ENCODE data around the gene TP53BP2. TPM values are rescaled to one million over a fixed set of nuclear protein-coding genes. Genes with fewer than 3 reads are reported as not detected.
"Not testable (repeated sequence)": the region's sequence is repeated elsewhere in the genome, so short reads cannot be mapped to it uniquely, and the experiment has no call there.

Gene TP53BP2
- total RNA-seq, 2 donors from 2014 or later: 21.9 to 57.1 TPM

DNA sequence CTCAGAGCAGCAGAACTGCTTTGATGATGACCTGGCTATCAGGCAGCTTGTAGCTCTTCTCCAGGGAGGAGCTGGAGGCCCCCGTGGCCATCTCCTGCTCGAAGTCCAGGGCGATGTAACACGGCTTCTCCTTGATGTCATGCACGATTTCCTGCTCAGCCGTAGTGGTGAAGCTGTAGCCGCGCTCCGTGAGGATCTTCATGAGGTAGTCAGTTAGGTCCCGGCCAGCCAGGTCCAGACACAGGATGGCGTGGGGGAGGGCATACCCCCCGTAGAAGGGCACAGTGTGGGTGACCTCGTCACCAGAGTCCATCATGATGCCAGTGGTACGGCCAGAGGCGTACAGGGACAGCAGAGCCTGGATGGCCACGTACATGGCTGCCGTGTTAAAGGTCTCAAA, 18.3 kb upstream of the TP53BP2 start:
- DNase-seq (ENCODE audit: low spot score in 2 of 2) (no peak), ATAC-seq (no peak)
- H3K36me3 Mint-ChIP-seq: no peaks in the 10 kb centered on the region
- H3K9me3 Mint-ChIP-seq: no peaks in the 10 kb centered on the region
- no peak overlapping the region for H3K27ac Mint-ChIP-seq

DNA sequence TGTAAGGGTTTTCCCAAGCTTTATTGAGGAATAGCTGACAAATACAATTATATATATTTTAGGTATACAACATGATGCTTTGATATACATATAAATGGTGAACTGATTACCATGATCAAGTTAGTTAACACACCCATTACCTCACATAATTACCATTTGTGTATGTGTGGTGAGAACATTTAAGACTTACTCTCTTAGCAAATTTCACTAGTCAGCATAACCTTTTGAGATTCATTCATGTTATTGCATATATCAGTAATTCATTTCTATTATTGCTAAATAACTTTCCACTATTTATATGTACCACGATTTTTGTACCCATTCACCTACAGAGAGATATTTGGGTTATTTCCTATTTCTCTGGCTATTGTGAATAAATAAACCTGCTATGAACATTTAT, 16.2 kb upstream of the TP53BP2 start:
- ATAC-seq (no peak), DNase-seq (ENCODE audit: low spot score in 2 of 2) (no peak)
- H3K27ac Mint-ChIP-seq: no peak overlapping the region
- no peaks in the 10 kb centered on the region for H3K9me3 Mint-ChIP-seq
- no peaks in the 10 kb centered on the region for H3K36me3 Mint-ChIP-seq

DNA sequence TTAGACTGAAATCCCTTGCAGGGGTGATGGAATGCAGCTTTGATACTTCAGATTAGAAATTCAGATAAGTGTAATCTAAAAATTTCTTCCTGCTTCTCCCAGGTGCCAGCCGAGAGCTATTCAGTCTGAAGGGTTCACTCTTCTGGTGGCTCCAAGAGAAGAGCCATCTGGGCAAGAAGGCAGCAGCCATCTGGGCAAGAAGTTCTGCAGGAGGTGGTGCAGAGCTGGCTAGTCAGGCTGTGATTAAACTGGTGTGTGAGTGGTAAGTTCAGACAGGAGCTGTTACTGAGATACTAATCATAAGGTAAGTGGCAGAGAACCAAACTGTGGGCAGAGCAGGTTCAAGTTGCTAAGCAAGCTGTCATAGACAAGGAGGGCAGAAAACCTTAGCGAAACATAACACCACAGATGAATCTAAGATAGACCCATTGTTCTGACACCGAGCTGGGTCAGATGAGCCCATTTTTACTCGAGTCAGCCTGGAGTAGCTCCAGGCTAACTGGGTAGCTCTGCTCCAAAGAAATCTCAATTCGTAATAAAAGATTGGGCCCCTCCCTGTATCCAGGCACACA, 14.4 kb upstream of the TP53BP2 start:
- no peak overlapping the region for H3K27ac Mint-ChIP-seq
- no peaks in the 10 kb centered on the region for H3K9me3 Mint-ChIP-seq
- no peaks in the 10 kb centered on the region for H3K36me3 Mint-ChIP-seq
- DNase-seq (ENCODE audit: low spot score in 2 of 2) (no peak), ATAC-seq (peak in 1 of 2 donors; percentile 46)

DNA sequence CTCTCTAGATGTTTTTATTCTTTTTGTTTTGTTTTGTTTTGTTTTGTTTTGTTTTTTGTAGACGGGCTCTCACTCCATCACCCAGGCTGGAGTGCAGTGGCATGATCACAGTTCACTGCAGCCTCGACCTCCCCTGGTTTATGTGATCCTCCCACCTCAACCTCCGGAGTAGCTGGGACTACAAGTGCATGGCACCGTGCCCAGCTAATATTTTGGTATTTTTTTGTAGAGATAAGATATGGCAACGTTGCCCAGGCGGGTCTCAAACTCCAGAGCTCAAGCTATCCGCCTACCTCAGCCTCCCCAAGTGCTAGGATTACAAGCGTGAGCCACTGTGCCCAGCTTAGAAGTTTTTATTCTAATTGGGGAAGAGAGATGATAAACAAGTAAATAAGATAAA, 13.3 kb upstream of the TP53BP2 start:
- no peak overlapping the region for H3K27ac Mint-ChIP-seq
- no peaks in the 10 kb centered on the region for H3K9me3 Mint-ChIP-seq
- DNase-seq (ENCODE audit: low spot score in 2 of 2): no peak
- no peak for ATAC-seq
- no peaks in the 10 kb centered on the region for H3K36me3 Mint-ChIP-seq

DNA sequence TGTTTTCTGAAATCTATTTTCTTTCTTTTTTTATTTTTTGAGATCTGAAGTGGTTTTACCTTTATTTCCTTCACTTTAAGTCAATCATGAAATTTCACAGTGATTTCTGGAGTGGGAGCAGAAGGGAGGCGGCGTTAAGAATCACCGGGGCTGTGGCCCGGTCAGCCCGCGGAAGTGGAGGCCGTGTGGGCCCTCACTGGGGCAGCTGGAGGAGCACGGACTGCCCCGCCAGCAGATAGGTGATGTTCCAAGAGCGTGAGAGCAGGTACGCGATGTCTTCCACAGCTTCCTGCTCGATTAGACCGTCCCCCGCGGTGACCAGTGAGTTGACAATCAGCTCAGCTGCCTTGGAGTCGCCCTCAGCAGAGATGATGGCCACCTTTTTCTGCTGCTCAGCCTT, 10.6 kb upstream of the TP53BP2 start:
- H3K36me3 Mint-ChIP-seq: no peaks in the 10 kb centered on the region
- DNase-seq (ENCODE audit: low spot score in 2 of 2) (no peak), ATAC-seq (no peak)
- H3K9me3 Mint-ChIP-seq: no peaks in the 10 kb centered on the region
- H3K27ac Mint-ChIP-seq: no peak overlapping the region

DNA sequence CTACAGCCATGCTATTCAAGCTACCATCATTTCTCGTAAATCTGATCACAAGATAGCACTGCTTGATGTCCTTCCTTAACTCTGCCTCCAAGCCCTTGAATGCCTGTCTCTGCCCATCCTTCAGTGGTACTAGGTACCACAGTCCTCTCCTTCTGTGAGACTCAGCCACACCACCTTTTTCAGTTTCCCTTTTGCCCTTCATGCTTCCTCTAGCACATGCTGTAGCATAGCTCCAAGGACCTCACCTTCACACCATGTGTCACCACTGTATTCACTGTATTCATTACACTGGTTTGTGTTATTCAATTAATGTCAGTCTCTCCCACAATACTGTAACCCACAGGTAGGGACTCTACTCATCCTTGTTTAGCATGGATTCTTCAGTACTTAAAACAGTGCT, 8.0 kb upstream of the TP53BP2 start:
- Mint-ChIP-seq H3K9me3 (peaks cover 0 to 8% of the 10 kb centered on the region in 2 donors), H3K27ac (no peak overlapping the region), H3K36me3 (peaks cover 0 to 8% of the 10 kb centered on the region in 2 donors)
- ATAC-seq (no peak), DNase-seq (ENCODE audit: low spot score in 2 of 2) (no peak)

DNA sequence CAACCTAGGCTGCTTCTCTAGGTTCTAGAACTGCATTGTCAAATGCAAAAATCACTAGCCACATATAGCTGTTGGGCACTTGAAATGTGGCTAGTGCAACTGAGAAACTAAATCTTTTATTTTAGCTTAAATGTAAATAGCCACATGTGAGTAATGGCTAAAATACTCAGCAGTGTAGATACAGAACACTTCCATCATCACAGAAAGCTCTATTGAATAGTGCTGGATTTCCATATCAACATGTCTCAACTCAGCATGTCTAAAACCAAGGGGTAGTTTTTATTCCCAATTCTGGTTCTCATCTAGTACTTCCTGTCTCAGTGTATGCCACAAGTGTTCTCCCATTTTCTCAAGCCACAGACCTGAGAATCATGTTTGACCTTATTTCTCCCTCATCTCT, 7.5 kb upstream of the TP53BP2 start:
- DNase-seq (ENCODE audit: low spot score in 2 of 2) (no peak), ATAC-seq (no peak)
- Mint-ChIP-seq H3K27ac (no peak overlapping the region), H3K9me3 (peaks cover 0 to 11% of the 10 kb centered on the region in 2 donors), H3K36me3 (peaks cover 0 to 8% of the 10 kb centered on the region in 2 donors)

DNA sequence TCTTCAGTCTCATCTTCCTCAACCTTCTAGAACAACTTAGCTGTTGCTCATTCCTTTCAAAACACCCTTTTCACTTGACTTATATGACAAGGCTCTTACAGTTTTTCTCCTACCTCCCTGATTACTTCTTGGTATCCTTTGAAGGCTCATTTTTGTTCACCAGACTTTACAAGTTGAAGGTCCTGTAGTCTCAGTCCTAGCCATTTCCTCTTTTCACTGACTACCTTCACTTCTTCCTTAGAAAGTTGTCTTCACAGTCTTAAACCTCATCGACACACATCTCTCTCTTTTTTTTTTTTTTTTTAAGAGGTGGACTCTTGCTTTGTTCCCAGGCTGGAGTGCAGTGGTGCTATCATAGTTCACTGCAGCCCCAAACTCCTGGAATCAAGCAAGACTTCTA, 6.6 kb upstream of the TP53BP2 start:
- ATAC-seq (no peak), DNase-seq (ENCODE audit: low spot score in 2 of 2) (no peak)
- peaks cover 0 to 8% of the 10 kb centered on the region in 2 donors for H3K36me3 Mint-ChIP-seq
- H3K27ac Mint-ChIP-seq: no peak overlapping the region
- H3K9me3 Mint-ChIP-seq: peaks cover 0 to 18% of the 10 kb centered on the region in 2 donors

DNA sequence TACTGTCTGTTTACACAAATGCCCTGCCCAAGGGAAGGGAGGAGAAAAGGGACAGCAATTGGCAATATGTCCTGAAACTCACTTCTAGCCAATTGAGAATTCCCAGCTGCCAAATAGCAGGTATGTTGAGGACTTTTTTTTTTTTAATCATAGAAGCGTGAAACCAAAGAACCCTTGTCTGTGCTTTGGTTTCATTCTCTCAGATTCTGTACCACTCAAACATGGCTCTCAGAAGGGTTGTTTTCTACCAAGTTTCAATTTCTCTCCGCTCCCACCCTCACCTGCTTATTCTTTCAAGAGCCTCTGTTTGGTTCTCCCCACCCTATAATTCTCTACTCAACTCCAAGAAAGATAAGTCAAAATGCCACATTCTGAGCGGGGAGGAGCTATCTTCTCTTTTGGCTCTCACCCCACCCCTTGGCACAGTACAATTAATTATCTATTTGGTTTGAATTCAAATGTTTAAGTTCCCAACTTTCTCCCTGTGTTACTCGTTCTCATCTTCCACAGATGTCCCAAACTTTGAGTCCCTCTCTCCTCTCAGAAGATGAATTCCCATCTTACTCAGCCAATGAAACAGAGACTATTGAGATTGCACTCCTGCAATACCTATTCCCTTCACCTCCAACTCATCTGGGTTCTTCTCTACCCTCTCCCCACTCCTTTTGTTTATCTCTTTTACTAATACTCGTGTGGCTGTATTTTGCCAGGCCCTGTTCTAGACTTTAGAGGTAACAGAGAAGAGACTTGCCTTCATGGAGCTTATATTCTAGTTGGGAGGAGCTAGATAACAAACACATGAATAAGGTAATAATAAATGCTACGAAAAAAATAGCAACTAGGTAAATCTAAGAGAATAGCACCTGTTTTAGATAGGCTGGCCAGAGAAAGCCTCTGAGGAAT, 3.9 kb upstream of the TP53BP2 start:
- no peak overlapping the region for H3K27ac Mint-ChIP-seq
- peaks cover 0 to 18% of the 10 kb centered on the region in 2 donors for H3K9me3 Mint-ChIP-seq
- ATAC-seq (no peak), DNase-seq (ENCODE audit: low spot score in 2 of 2) (no peak)
- H3K36me3 Mint-ChIP-seq: peaks cover 7 to 15% of the 10 kb centered on the region in 2 donors

DNA sequence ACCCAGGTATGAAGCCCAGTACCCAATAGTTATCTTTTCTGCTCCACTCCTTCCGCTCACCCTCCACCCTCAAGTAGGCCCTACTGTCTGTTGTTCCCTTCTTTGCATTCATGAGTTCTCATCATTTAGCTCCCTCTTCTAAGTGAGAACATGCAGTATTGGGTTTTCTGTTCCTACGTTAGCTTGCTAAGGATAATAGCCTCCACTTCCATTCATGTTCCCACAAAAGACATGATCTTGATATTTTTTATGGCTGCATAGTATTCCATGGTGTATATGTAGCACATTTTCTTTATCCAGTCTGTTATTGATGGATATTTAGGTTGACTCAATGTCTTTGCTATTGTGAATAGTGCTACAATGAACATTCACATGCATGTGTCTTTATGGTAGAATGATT, 2.8 kb upstream of the TP53BP2 start:
- peaks cover 0 to 18% of the 10 kb centered on the region in 2 donors for H3K9me3 Mint-ChIP-seq
- H3K36me3 Mint-ChIP-seq: peaks cover 8 to 20% of the 10 kb centered on the region in 2 donors
- H3K27ac Mint-ChIP-seq: no peak overlapping the region
- ATAC-seq: no peak
- DNase-seq (ENCODE audit: low spot score in 2 of 2): no peak

DNA sequence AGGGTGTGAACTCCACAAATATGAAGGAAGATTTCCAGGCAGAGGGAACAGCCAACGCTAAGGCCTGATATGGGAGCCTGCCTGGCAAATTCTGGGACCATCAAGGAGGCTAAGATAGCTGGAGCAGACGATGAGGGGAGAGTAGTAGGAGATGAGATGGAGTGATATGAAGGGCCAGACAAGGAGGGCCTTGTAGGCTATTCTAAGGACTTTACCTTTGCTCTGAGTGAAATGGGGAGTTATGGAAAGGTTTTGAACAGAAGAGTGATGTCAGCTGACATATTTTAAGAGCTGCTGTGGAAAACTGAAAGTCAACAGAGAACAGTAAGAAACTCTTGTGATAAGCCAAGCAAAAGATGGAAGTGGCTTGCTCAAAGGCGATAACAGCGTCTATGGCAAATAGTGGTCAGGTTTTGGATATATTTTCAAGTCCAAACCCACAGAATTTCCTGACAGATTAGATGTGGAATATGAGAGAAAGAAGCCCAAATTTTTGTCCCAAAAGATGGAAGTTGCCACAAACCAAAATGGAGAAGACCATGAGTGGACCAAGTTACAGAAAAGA, 2.1 kb upstream of the TP53BP2 start:
- ATAC-seq (no peak), DNase-seq (ENCODE audit: low spot score in 2 of 2) (no peak)
- Mint-ChIP-seq H3K36me3 (peaks cover 8 to 20% of the 10 kb centered on the region in 2 donors), H3K9me3 (peaks cover 0 to 18% of the 10 kb centered on the region in 2 donors), H3K27ac (no peak overlapping the region)

DNA sequence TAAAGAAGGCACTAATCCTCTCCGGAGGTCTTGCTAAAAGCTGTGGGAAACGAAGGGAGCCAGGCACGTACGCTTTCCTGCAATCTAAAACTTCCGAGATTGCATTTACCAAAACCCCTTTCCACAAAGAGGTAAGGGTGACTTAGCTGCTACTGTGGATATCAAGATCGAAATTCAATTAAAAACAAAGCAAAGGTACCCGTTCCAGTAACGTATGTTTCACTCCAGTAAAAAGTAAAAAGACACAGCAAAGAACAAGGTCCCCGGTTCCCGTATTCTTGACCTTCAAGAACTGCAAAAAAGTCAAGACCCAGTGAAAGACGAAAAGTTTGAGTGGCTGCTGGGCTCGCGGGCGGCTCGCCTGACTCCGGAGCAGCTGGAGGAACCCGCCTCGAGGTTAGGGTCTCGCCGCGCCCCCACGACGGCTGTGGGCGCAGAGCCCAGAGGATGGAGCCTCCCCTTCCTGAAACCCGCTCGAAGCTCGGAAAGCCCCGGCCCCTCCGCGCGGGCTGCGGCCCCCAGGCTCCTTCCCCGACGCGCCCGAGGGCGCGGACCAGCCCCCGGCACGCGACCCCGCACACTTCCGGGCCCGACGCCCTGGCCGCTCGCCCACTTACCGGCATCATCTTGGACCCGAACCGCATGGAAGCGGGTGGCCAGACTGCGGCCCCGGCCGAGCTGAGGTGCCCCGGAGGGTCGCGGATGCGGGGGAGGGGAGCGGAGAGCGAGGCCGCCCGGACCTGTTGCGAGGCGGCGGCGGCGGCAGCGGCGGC, 524 bp downstream of the TP53BP2 start:
- ATAC-seq: peak; percentile 31 to 42
- Mint-ChIP-seq H3K36me3 (peaks cover 8 to 23% of the 10 kb centered on the region in 2 donors), H3K27ac (peak overlapping the region; percentile 99), H3K9me3 (peaks cover 0 to 18% of the 10 kb centered on the region in 2 donors)
- peak; percentile 40 to 74 for DNase-seq (ENCODE audit: low spot score in 2 of 2)

DNA sequence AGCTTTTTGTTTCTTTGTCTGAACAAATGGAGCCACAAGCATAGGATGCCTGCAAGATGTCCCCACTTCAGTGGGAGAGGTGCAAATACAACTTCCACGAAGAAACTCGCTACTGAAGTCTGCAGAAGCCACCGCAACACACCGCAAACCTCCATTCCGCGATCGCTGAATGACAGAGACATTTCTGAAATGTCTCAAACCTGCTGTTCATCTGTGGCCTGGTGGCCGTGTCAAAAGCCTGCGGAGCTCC, 1.0 kb downstream of the TP53BP2 start:
- H3K27ac Mint-ChIP-seq: peak overlapping the region; percentile 99
- peak; percentile 54 to 60 for ATAC-seq
- peak; percentile 68 to 72 for DNase-seq (ENCODE audit: low spot score in 2 of 2)
- H3K9me3 Mint-ChIP-seq: peaks cover 0 to 13% of the 10 kb centered on the region in 2 donors
- peaks cover 8 to 21% of the 10 kb centered on the region in 2 donors for H3K36me3 Mint-ChIP-seq

DNA sequence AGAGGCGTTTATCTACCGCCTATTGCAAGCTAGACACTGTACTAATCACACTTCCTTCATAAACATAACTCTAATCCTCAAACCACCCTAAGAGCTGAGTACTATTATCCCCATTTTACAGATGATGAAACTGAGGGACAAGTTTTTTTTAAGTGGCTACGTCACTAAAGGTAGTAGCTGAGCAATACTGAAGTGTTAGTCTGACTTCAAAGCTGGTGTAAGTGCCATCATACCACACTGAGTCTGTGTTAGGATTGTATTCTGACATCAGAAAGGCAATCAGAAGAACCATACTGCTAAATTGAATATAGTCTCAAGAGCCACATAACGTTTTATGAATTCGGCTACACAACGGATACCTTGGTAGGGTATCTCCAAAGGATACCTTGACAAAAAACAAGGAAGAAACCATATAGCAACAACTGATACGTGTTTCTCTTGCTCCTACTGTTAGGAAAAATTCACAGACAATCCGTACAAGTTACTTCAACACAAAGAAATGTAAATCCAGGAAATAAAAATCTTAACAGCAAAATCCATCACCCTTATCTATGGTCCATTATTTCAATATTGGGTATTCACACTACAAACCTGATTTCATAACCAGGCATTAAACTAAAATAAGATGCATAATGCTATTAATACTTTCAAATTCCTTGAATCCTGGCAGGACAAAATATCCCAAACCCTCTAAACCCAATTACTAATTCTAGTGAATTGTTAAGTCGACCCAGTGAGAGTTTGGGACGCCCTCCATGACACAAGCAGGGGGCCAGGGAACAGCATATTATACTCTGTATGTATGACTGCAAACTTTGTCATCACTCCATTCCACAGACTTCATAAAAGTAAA, 1.6 kb downstream of the TP53BP2 start:
- ATAC-seq (peak; percentile 13 to 26), DNase-seq (ENCODE audit: low spot score in 2 of 2) (no peak)
- Mint-ChIP-seq H3K9me3 (peaks cover 0 to 10% of the 10 kb centered on the region in 2 donors), H3K36me3 (peaks cover 8 to 18% of the 10 kb centered on the region in 2 donors), H3K27ac (peak overlapping the region; percentile 99)

DNA sequence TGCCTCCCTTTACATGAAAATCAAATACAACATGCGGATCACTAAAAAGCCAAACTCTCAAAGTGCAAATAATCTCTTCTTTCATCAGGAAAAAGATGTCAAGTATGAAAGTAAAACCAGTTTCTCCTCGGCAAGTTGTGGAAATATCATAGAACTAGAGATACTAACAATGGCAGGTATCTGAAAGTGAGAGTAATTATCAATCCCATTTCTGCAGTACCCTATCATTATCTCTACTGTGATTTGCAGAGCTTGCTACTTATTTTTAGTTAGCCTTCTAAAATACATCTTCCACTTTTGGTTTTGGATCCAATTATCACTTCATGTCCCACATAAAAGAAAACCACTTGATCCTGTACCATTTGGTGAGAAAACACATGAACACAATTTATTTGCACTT, 3.0 kb downstream of the TP53BP2 start:
- H3K9me3 Mint-ChIP-seq: peaks cover 0 to 3% of the 10 kb centered on the region in 2 donors
- DNase-seq (ENCODE audit: low spot score in 2 of 2): no peak
- ATAC-seq: no peak
- no peak overlapping the region for H3K27ac Mint-ChIP-seq
- H3K36me3 Mint-ChIP-seq: peaks cover 8 to 18% of the 10 kb centered on the region in 2 donors

DNA sequence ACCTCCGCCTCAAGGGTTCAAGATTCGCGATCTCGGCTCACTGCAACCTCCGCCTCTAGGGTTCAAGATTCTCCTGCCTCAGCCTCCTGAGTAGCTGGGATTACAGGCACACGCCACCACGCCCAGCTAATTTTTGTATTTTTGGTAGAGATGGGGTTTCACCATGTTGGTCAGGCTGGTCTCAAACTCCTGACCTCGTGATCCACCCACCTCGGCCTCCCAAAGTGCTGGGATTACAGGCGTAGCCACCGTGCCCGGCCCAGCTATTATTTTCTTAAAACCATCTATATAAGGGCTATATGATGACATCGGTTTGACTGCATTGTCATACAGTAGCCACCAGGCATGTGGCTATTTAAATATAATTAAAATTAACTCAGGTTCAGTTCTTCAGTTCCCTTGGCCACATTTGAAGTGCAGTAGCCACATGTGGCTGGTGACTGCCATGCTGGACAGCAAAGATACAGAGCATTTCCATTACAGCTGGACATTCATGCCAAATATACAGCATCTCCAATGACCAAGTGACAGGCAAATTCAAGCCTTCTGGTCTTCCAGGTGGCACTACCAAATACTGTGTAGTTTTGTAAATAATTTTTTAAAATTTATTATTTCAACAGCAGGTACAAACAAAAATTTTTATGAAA, 3.6 kb downstream of the TP53BP2 start:
- DNase-seq (ENCODE audit: low spot score in 2 of 2); H3K27ac Mint-ChIP-seq; ATAC-seq; H3K9me3 Mint-ChIP-seq: not testable (repeated sequence)
- peaks cover 8 to 18% of the 10 kb centered on the region in 2 donors for H3K36me3 Mint-ChIP-seq
